Endothelial cell of umbilical vein (primary cell): ENCODE data around the gene SFTA2. TPM values are rescaled to one million over a fixed set of nuclear protein-coding genes. Genes with fewer than 3 reads are reported as not detected.

Experiments used
- BruUV-seq: library from RNA; stranded (reverse); fragments of 400-500 nt; replicated peaks from 2 replicates; lab custom pipeline; 2021; lab: Mats Ljungman, UMichigan
- CTCF ChIA-PET: fragments of 300-600, 350-600 bp; sonication (Branson Sonifier 250); formaldehyde crosslinking; loops from one replicate; lab custom pipeline; 2021; ENCODE audit warnings: antibody characterized with exemption, inconsistent platforms; lab: Charles Lee
- POLR2A ChIA-PET: fragments of 300-600, 350-600 bp; sonication (Branson Sonifier 250); formaldehyde crosslinking; loops from one replicate; lab custom pipeline; 2021; ENCODE audit warnings: antibody characterized with exemption, inconsistent platforms; lab: Charles Lee
- DNase-seq: peaks from one replicate; pipeline ENCODE4 v3.0.0-alpha.2; 2011; ENCODE audit warnings: low read depth, low spot score
- FAIRE-seq: peaks from 2 replicates; lab custom pipeline; 2011; peaks lifted over from hg19 to GRCh38; lab: Jason Lieb, UNC
- H2AFZ ChIP-seq: 2 replicates; pipeline ENCODE4 v1.6.0; 2012; ENCODE audit warnings: low read depth, low read length, control low read depth, inconsistent platforms
- H3K27ac ChIP-seq: 2 replicates; pipeline ENCODE4 v1.5.1; 2011; ENCODE audit warnings: low read depth, mild to moderate bottlenecking, control low read depth, low read length, moderate library complexity; ENCODE audit not compliant: insufficient read depth
- H3K27me3 ChIP-seq, 2 experiments: 2 replicates each; pipeline versions ENCODE4 v1.6.0 to v1.6.1; 2011; ENCODE audit warnings: low read length in 2 of 2, mixed read lengths in 1 of 2; ENCODE audit not compliant: control insufficient read depth in 2 of 2, insufficient read depth in 2 of 2
- H3K36me3 ChIP-seq, 2 experiments: 2 replicates in 1 of 2; 3 replicates in 1 of 2; pipeline ENCODE4 v1.5.1; 2011; ENCODE audit warnings: low read length in 2 of 2, mild to moderate bottlenecking in 1 of 2, moderate library complexity in 1 of 2; ENCODE audit not compliant: control insufficient read depth in 2 of 2, insufficient read depth in 2 of 2; ENCODE audit errors: extremely low read depth in 1 of 2
- H3K4me1 ChIP-seq: 3 replicates; pipeline ENCODE4 v1.5.1; 2011; ENCODE audit warnings: mild to moderate bottlenecking, low read length; ENCODE audit not compliant: control insufficient read depth, insufficient read depth; ENCODE audit errors: extremely low read depth
- H3K4me2 ChIP-seq: 2 replicates; pipeline ENCODE4 v1.6.1; 2011; ENCODE audit warnings: low read length, control low read depth, mixed read lengths; ENCODE audit not compliant: insufficient read depth
- H3K4me3 ChIP-seq, 3 experiments: fragments of 200-600 bp in 1 of 3; sonication (generic), shearing (Covaris generic) in 1 of 3; replicated peaks in 1 of 3; 2 replicates each; pipeline ENCODE4 v1.5.1; 2011 to 2016; ENCODE audit warnings: control low read depth in 3 of 3, low read length in 3 of 3, mild to moderate bottlenecking in 2 of 3, inconsistent platforms in 1 of 3, low read depth in 1 of 3, moderate library complexity in 1 of 3; ENCODE audit not compliant: insufficient read depth in 1 of 3
- H3K79me2 ChIP-seq: 2 replicates; pipeline ENCODE4 v1.6.0; 2012; ENCODE audit warnings: low read length, inconsistent platforms; ENCODE audit not compliant: control insufficient read depth, insufficient read depth
- H3K9ac ChIP-seq: replicated peaks from 2 replicates; pipeline ENCODE3; 2011; ENCODE audit warnings: low read length, control low read depth; ENCODE audit not compliant: insufficient read depth; ENCODE audit errors: extremely low read depth
- H3K9me1 ChIP-seq: replicated peaks from 3 replicates; pipeline ENCODE4 v1.6.0; 2011; ENCODE audit warnings: mild to moderate bottlenecking, low read length; ENCODE audit not compliant: control insufficient read depth, insufficient read depth; ENCODE audit errors: extremely low read depth
- H3K9me3 ChIP-seq: replicated peaks from 2 replicates; pipeline ENCODE4 v1.5.1; 2012; ENCODE audit warnings: low read length, inconsistent platforms; ENCODE audit not compliant: control insufficient read depth, insufficient read depth
- H4K20me1 ChIP-seq: replicated peaks from 2 replicates; pipeline ENCODE3; 2011; ENCODE audit warnings: mild to moderate bottlenecking, low read length; ENCODE audit not compliant: control insufficient read depth, insufficient read depth; ENCODE audit errors: extremely low read depth
- FOS ChIP-seq: IDR thresholded peaks from 2 replicates; pipeline ENCODE4 v1.6.1; 2011; ENCODE audit warnings: mild to moderate bottlenecking, low read length, moderate library complexity, borderline replicate concordance; ENCODE audit not compliant: insufficient read depth
- dilution Hi-C: fragments of 300-500 bp; cut with MboI; formaldehyde crosslinking; loops from one replicate; pipeline ENCODE4 v1.15.0; 2019; ENCODE audit warnings: low sequenced_read_pairs; ENCODE audit not compliant: extremely low pct_ligation_motif_present
- intact Hi-C: fragments of 100-400 bp; cut with micrococcal nuclease; formaldehyde crosslinking; loops from one replicate; pipeline ENCODE4 v1.10.0; 2022
- polyA plus RNA-seq, 4 experiments: library from polyadenylated mRNA; depleted of rRNA in 3 of 4; stranded (reverse) in 3 of 4; unstranded in 1 of 4; fragments of >200 nt; gene quantifications; 2 replicates each; pipeline versions ENCODE4 v1.2.1 to v1.2.3, GENCODE V29; 2011 to 2012; ENCODE audit warnings: missing spikeins in 1 of 4
- total RNA-seq: library from RNA; stranded (reverse); gene quantifications from 2 replicates; pipeline ENCODE4 v1.2.3, GENCODE V29; 2021
- TF ChIP-seq, protein P1 (sequence below): IDR thresholded peaks from 2 replicates; pipeline ENCODE4 v1.6.1; 2011; ENCODE audit not compliant: insufficient read depth, insufficient read length
- TF ChIP-seq, protein P2 (sequence below), 2 donors: IDR thresholded peaks; 1 replicate in 1 of 2; 2 replicates in 1 of 2; pipeline ENCODE4 v1.5.1; 2011; ENCODE audit warnings: low read length in 2 of 2, mild to moderate bottlenecking in 2 of 2, moderate library complexity in 2 of 2, control low read depth in 1 of 2, inconsistent platforms in 1 of 2, low read depth in 1 of 2; ENCODE audit not compliant: insufficient read depth in 1 of 2; ENCODE audit errors: extremely low read depth in 1 of 2

The SFTA2 gene
- total and polyA plus RNA-seq, 2 donors (not counting 3 experiments of a cell fraction or from before 2014, with no cell fraction given): not detected

DNA sequence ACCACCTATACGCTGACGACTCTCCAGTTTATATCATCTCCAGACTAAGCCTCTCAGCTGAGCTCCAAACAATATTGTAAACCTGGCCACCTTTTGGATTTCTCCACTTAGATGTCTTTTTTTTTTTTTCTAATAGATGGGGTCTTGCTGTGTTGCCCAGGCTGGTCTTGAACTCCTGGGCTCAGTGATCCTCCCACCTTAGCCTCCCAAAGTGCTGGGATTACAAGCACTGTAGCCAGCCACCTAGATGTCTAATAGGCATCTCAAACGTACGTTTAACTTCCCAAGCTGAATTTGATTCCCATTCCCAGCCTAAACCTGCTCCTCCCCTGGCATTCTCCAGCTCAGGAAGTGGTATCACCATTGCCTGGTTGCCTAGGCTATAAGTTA is 42.5 kb downstream of the SFTA2 start:
- TF ChIP-seq, protein P1, sequence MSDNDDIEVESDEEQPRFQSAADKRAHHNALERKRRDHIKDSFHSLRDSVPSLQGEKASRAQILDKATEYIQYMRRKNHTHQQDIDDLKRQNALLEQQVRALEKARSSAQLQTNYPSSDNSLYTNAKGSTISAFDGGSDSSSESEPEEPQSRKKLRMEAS: no peak
- TF ChIP-seq, protein P2, sequence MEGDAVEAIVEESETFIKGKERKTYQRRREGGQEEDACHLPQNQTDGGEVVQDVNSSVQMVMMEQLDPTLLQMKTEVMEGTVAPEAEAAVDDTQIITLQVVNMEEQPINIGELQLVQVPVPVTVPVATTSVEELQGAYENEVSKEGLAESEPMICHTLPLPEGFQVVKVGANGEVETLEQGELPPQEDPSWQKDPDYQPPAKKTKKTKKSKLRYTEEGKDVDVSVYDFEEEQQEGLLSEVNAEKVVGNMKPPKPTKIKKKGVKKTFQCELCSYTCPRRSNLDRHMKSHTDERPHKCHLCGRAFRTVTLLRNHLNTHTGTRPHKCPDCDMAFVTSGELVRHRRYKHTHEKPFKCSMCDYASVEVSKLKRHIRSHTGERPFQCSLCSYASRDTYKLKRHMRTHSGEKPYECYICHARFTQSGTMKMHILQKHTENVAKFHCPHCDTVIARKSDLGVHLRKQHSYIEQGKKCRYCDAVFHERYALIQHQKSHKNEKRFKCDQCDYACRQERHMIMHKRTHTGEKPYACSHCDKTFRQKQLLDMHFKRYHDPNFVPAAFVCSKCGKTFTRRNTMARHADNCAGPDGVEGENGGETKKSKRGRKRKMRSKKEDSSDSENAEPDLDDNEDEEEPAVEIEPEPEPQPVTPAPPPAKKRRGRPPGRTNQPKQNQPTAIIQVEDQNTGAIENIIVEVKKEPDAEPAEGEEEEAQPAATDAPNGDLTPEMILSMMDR (IDR thresholded peaks at IDR 0.05; ENCODE audit: extremely low read depth in 1 of 2, insufficient read depth in 1 of 2, low read depth in 1 of 2, low read length in 2 of 2): no peak
- Histone ChIP-seq H3K27me3 (no peaks in the 10 kb centered on the region), H4K20me1 (no peaks in the 10 kb centered on the region), H3K27ac (no peak overlapping the region), H3K36me3 (peaks cover 0 to 3% of the 10 kb centered on the region in 2 experiments), H3K4me2 (no peak overlapping the region), H3K9me3 (no peaks in the 10 kb centered on the region), H3K4me1 (no peaks in the 10 kb centered on the region), H3K4me3 (no peak overlapping the region), H3K79me2 (no peaks in the 10 kb centered on the region), H3K9me1 (no peaks in the 10 kb centered on the region), H2AFZ (no peak overlapping the region), H3K9ac (no peak overlapping the region)
- dilution Hi-C loops (loop anchor here (25.0 kb wide), 1 partner anchor 152 kb away; the partner anchor contains the start of genes FLOT1 and IER3), intact Hi-C loops (no loop called here)
- ChIA-PET POLR2A (no interaction called here), CTCF (interaction anchor here (0.9 to 2.5 kb wide), 3 partner anchors 11 to 61 kb away, joined by 3 to 8 read pairs (median 3); no protein-coding TSS in a partner anchor)
- BruUV-seq: no TSS peak
- FAIRE-seq (no peak), DNase-seq (no peak)

DNA sequence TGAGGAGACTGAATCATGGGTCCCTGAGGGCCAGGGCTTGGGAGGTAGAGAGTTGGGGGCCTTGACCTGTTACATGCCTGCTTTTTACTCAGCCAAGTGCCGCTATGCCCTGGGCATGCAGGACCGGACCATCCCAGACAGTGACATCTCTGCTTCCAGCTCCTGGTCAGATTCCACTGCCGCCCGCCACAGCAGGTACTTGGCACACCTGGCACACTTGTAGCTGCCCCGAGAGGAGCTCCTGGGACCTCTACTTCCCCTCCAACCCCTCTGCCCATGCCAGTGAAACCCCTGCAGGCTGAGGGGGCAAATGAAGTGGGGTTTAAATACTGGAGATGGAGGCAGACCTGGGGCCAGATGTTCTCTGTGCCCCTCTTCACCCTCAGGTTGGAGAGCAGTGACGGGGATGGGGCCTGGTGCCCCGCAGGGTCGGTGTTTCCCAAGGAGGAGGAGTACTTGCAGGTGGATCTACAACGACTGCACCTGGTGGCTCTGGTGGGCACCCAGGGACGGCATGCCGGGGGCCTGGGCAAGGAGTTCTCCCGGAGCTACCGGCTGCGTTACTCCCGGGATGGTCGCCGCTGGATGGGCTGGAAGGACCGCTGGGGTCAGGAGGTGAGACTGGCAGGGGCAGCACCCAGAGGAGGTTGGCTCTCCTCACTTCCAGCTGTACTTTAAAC is 43.0 kb downstream of the SFTA2 start:
- Histone ChIP-seq H3K9ac (no peak overlapping the region), H2AFZ (no peak overlapping the region), H3K9me1 (no peaks in the 10 kb centered on the region), H3K27ac (no peak overlapping the region), H3K27me3 (no peaks in the 10 kb centered on the region), H3K4me2 (no peak overlapping the region), H3K4me1 (no peaks in the 10 kb centered on the region), H3K79me2 (no peaks in the 10 kb centered on the region), H3K36me3 (no peaks in the 10 kb centered on the region), H4K20me1 (no peaks in the 10 kb centered on the region), H3K4me3 (no peak overlapping the region), H3K9me3 (no peaks in the 10 kb centered on the region)
- TF ChIP-seq FOS: no peak
- TF ChIP-seq, protein P2 (IDR thresholded peaks at IDR 0.05; ENCODE audit: extremely low read depth in 1 of 2, insufficient read depth in 1 of 2, low read depth in 1 of 2, low read length in 2 of 2): no peak
- FAIRE-seq: no peak
- intact Hi-C loops: no loop called here
- POLR2A ChIA-PET: no interaction called here
- dilution Hi-C loops: loop anchor here (25.0 kb wide), 1 partner anchor 152 kb away; the partner anchor contains the start of genes FLOT1 and IER3
- CTCF ChIA-PET: interaction anchor here (0.9 to 2.5 kb wide), 2 partner anchors 10 to 15 kb away, joined by 3 to 8 read pairs; no protein-coding TSS in a partner anchor
- no TSS peak for BruUV-seq
- DNase-seq: no peak
